ENCODE measurements around the gene PSMD5. TPM values are rescaled to one million over a fixed set of nuclear protein-coding genes. Genes with fewer than 3 reads are reported as not detected.
A peak's percentile ranks its signal among the peaks of the same experiment; 100 is the strongest.

PSMD5 gene
- polyA plus RNA-seq (2011; rRNA removed), result 43.2 and 57.6 TPM in 2 replicates
- polyA minus RNA-seq (2011; rRNA and poly(A)+ RNA removed), result 18.3 and 28.8 TPM in 2 replicates

- no peak for TF ChIP-seq CTCF (IDR thresholded peaks at IDR 0.05; ENCODE audit: low read depth, low read length)
- Histone ChIP-seq H3K9me3 (ENCODE audit: control insufficient read depth, insufficient read depth, low read length) (no peaks in the 10 kb centered on the region; the same call in 1 of the 2 replicates), H3K4me3 (ENCODE audit: low read depth, low read length) (peak within 1 kb of the TSS; percentile 100), H3K27me3 (ENCODE audit: control insufficient read depth, insufficient read depth, low read length) (no peaks in the 10 kb centered on the region), H3K27ac (ENCODE audit: low read depth, low read length) (peak within 1 kb of the TSS; percentile 100)
- ChIA-PET CTCF (interaction anchor here (0.7 to 1.3 kb wide), 2 partner anchors 219 to 223 kb away, joined by 3 to 4 read pairs; no protein-coding TSS in a partner anchor), POLR2A (interaction anchor here (0.7 to 1.7 kb wide), 3 partner anchors 20 to 47 kb away, joined by 3 to 6 read pairs (median 4); no protein-coding TSS in a partner anchor)
- peak; percentile 100 for DNase-seq (ENCODE audit: low read depth, low spot score)
Observed at GRCh38 chr9:120842685-120843485, at the start of gene PSMD5. TSS of gene PSMD5 (minus strand) at chr9:120842922. CDS start at chr9:120842909, 13 bp downstream.

- CTCF ChIA-PET, result no interaction called here
- no peaks in the 10 kb centered on the region for H3K9me3 ChIP-seq (ENCODE audit: control insufficient read depth, insufficient read depth, low read length)
- TF ChIP-seq CTCF (IDR thresholded peaks at IDR 0.05; ENCODE audit: low read depth, low read length), result no peak
- peaks cover 2% of the 10 kb centered on the region for H3K27me3 ChIP-seq (ENCODE audit: control insufficient read depth, insufficient read depth, low read length)
- no peak overlapping the region for H3K27ac ChIP-seq (ENCODE audit: low read depth, low read length)
- DNase-seq (ENCODE audit: low read depth, low spot score), result no peak
- POLR2A ChIA-PET, result no interaction called here
- H3K4me3 ChIP-seq (ENCODE audit: low read depth, low read length), result no peak overlapping the region
Observed at GRCh38 chr9:120891884-120892747, 49.4 kb upstream of the PSMD5 start.

GRCh38 chr9:120891245-120891883 lies 48.6 kb upstream of the PSMD5 start:
- CTCF ChIA-PET, result interaction anchor here (1.0 kb wide), 1 partner anchor 46 kb away, joined by 3 read pairs; no protein-coding TSS in a partner anchor
- no peak overlapping the region for H3K4me3 ChIP-seq (ENCODE audit: low read depth, low read length)
- no peak overlapping the region for H3K27ac ChIP-seq (ENCODE audit: low read depth, low read length)
- H3K27me3 ChIP-seq (ENCODE audit: control insufficient read depth, insufficient read depth, low read length), result peaks cover 2% of the 10 kb centered on the region
- no peak for DNase-seq (ENCODE audit: low read depth, low spot score)
- TF ChIP-seq CTCF (IDR thresholded peaks at IDR 0.05; ENCODE audit: low read depth, low read length), result no peak
- POLR2A ChIA-PET, result no interaction called here
- no peaks in the 10 kb centered on the region for H3K9me3 ChIP-seq (ENCODE audit: control insufficient read depth, insufficient read depth, low read length)

- no peak for TF ChIP-seq CTCF (IDR thresholded peaks at IDR 0.05; ENCODE audit: low read depth, low read length)
- no peak for DNase-seq (ENCODE audit: low read depth, low spot score)
- Histone ChIP-seq H3K27ac (ENCODE audit: low read depth, low read length) (no peak overlapping the region), H3K9me3 (ENCODE audit: control insufficient read depth, insufficient read depth, low read length) (no peaks in the 10 kb centered on the region), H3K27me3 (ENCODE audit: control insufficient read depth, insufficient read depth, low read length) (peaks cover 2% of the 10 kb centered on the region), H3K4me3 (ENCODE audit: low read depth, low read length) (no peak overlapping the region)
- POLR2A ChIA-PET, result no interaction called here
- CTCF ChIA-PET, result interaction anchor here (0.6 to 1.2 kb wide), 4 partner anchors 26 to 169 kb away, joined by 3 to 6 read pairs (median 4); no protein-coding TSS in a partner anchor
Observed at GRCh38 chr9:120890320-120891244, 47.9 kb upstream of the PSMD5 start.
